T-helper 2 cell treated with Interferon-gamma antibody and Interleukin-4, amounts not matched to agents 5 μg/mL and 100 μg/mL, for 36 hours (primary cell): ENCODE data around the gene CCDC150.
"Not testable (repeated sequence)": the region's sequence is repeated elsewhere in the genome, so short reads cannot be mapped to it uniquely, and the experiment has no call there.

Experiments used
- DNase-seq: peaks from one replicate; pipeline ENCODE4 v3.0.0; 2021; ENCODE audit warnings: low spot score
- H3K27ac Mint-ChIP-seq: one replicate; pipeline ENCODE4 v1.8.0; 2021; ENCODE audit warnings: mild to moderate bottlenecking, mixed read lengths
- H3K27me3 Mint-ChIP-seq: one replicate; pipeline ENCODE4 v1.8.0; 2021; ENCODE audit warnings: low read depth, mixed read lengths
- H3K36me3 Mint-ChIP-seq: one replicate; pipeline ENCODE4 v1.8.0; 2021; ENCODE audit warnings: low read depth, mixed read lengths
- H3K4me1 Mint-ChIP-seq: one replicate; pipeline ENCODE4 v1.8.0; 2021; ENCODE audit warnings: low read depth, mixed read lengths
- H3K4me3 Mint-ChIP-seq: one replicate; pipeline ENCODE4 v1.8.0; 2022; ENCODE audit warnings: mild to moderate bottlenecking, moderate library complexity, mixed read lengths
- H3K9me3 Mint-ChIP-seq: one replicate; pipeline ENCODE4 v1.8.0; 2021; ENCODE audit warnings: mixed read lengths

Gene CCDC150

GRCh38 chr2:196607073-196607472 is 32.4 kb upstream of the CCDC150 start:
- Mint-ChIP-seq H3K36me3 (no peaks in the 10 kb centered on the region), H3K9me3 (no peaks in the 10 kb centered on the region), H3K27me3 (peaks cover 5% of the 10 kb centered on the region), H3K4me3 (no peak overlapping the region), H3K27ac (no peak overlapping the region), H3K4me1 (no peaks in the 10 kb centered on the region)
- no peak for DNase-seq

GRCh38 chr2:196607896-196608295 is 31.6 kb upstream of the CCDC150 start:
- H3K4me1 Mint-ChIP-seq, H3K9me3 Mint-ChIP-seq, H3K27ac Mint-ChIP-seq, DNase-seq, H3K27me3 Mint-ChIP-seq, H3K36me3 Mint-ChIP-seq, H3K4me3 Mint-ChIP-seq: not testable (repeated sequence)

GRCh38 chr2:196609806-196610205 is 29.7 kb upstream of the CCDC150 start:
- no peak overlapping the region for H3K27ac Mint-ChIP-seq
- H3K36me3 Mint-ChIP-seq = no peaks in the 10 kb centered on the region
- H3K4me3 Mint-ChIP-seq = no peak overlapping the region
- no peaks in the 10 kb centered on the region for H3K4me1 Mint-ChIP-seq
- no peaks in the 10 kb centered on the region for H3K9me3 Mint-ChIP-seq
- H3K27me3 Mint-ChIP-seq = peaks cover 5% of the 10 kb centered on the region
- no peak for DNase-seq

- no peak for DNase-seq
These were observed 28.7 kb upstream of the CCDC150 start for GRCh38 chr2:196610796-196611195.

GRCh38 chr2:196613302-196613701 is 26.2 kb upstream of the CCDC150 start:
- Mint-ChIP-seq H3K36me3 (no peaks in the 10 kb centered on the region), H3K27me3 (peaks cover 7% of the 10 kb centered on the region), H3K4me1 (no peaks in the 10 kb centered on the region)

More at GRCh38 chr2:196610796-196611195, 28.7 kb upstream of the CCDC150 start:
- Mint-ChIP-seq H3K36me3 (no peaks in the 10 kb centered on the region), H3K9me3 (no peaks in the 10 kb centered on the region), H3K4me1 (no peaks in the 10 kb centered on the region), H3K27ac (no peak overlapping the region), H3K27me3 (peaks cover 7% of the 10 kb centered on the region), H3K4me3 (no peak overlapping the region)

GRCh38 chr2:196617430-196617829 is 22.1 kb upstream of the CCDC150 start:
- H3K27ac Mint-ChIP-seq = no peak overlapping the region
- no peaks in the 10 kb centered on the region for H3K36me3 Mint-ChIP-seq
- peaks cover 17% of the 10 kb centered on the region for H3K27me3 Mint-ChIP-seq
- no peak for DNase-seq
- H3K9me3 Mint-ChIP-seq = no peaks in the 10 kb centered on the region
- no peaks in the 10 kb centered on the region for H3K4me1 Mint-ChIP-seq
- no peak overlapping the region for H3K4me3 Mint-ChIP-seq

More at GRCh38 chr2:196613302-196613701, 26.2 kb upstream of the CCDC150 start:
- no peak for DNase-seq
- Mint-ChIP-seq H3K27ac (no peak overlapping the region), H3K9me3 (no peaks in the 10 kb centered on the region), H3K4me3 (no peak overlapping the region)

- Mint-ChIP-seq H3K4me3 (no peak overlapping the region), H3K27me3 (peaks cover 23% of the 10 kb centered on the region), H3K4me1 (no peaks in the 10 kb centered on the region), H3K36me3 (no peaks in the 10 kb centered on the region), H3K9me3 (no peaks in the 10 kb centered on the region), H3K27ac (no peak overlapping the region)
- DNase-seq = no peak
These were observed 20.9 kb upstream of the CCDC150 start for GRCh38 chr2:196618661-196619060.

- Mint-ChIP-seq H3K27ac (no peak overlapping the region), H3K36me3 (no peaks in the 10 kb centered on the region), H3K4me1 (no peaks in the 10 kb centered on the region)
These were observed 9.0 kb upstream of the CCDC150 start for GRCh38 chr2:196630531-196630930.

GRCh38 chr2:196635156-196635555 is 4.4 kb upstream of the CCDC150 start:
- Mint-ChIP-seq H3K9me3 (peaks cover 13% of the 10 kb centered on the region), H3K4me1 (peaks cover 7% of the 10 kb centered on the region), H3K27ac (no peak overlapping the region), H3K4me3 (no peak overlapping the region), H3K36me3 (no peaks in the 10 kb centered on the region), H3K27me3 (peaks cover 17% of the 10 kb centered on the region)
- DNase-seq = no peak

More at GRCh38 chr2:196630531-196630930, 9.0 kb upstream of the CCDC150 start:
- Mint-ChIP-seq H3K4me3 (no peak overlapping the region), H3K27me3 (peaks cover 13% of the 10 kb centered on the region), H3K9me3 (peaks cover 18% of the 10 kb centered on the region)
- DNase-seq = no peak

- H3K36me3 Mint-ChIP-seq = no peaks in the 10 kb centered on the region
These were observed 750 bp upstream of the CCDC150 start for GRCh38 chr2:196638765-196639164.

GRCh38 chr2:196640031-196640548 is 575 bp downstream of the CCDC150 start:
- peak overlapping the region; percentile 81 for H3K4me3 Mint-ChIP-seq
- H3K4me1 Mint-ChIP-seq = peaks cover 17% of the 10 kb centered on the region
- no peaks in the 10 kb centered on the region for H3K36me3 Mint-ChIP-seq
- peaks cover 10% of the 10 kb centered on the region for H3K27me3 Mint-ChIP-seq
- DNase-seq = no peak
- H3K27ac Mint-ChIP-seq = peak overlapping the region; percentile 7
- no peaks in the 10 kb centered on the region for H3K9me3 Mint-ChIP-seq

More at GRCh38 chr2:196638765-196639164, 750 bp upstream of the CCDC150 start:
- peak overlapping the region; percentile 32 for H3K27ac Mint-ChIP-seq
- peak overlapping the region; percentile 81 for H3K4me3 Mint-ChIP-seq
- H3K9me3 Mint-ChIP-seq = no peaks in the 10 kb centered on the region
- peaks cover 10% of the 10 kb centered on the region for H3K27me3 Mint-ChIP-seq
- no peak for DNase-seq
- H3K4me1 Mint-ChIP-seq = peaks cover 17% of the 10 kb centered on the region

- Mint-ChIP-seq H3K36me3 (peaks cover 28% of the 10 kb centered on the region), H3K4me3 (no peak overlapping the region), H3K27ac (no peak overlapping the region), H3K9me3 (peaks cover 59% of the 10 kb centered on the region), H3K4me1 (no peaks in the 10 kb centered on the region), H3K27me3 (no peaks in the 10 kb centered on the region)
- no peak for DNase-seq
These were observed 9.7 kb downstream of the CCDC150 start for GRCh38 chr2:196649202-196649601.

- Mint-ChIP-seq H3K27me3 (no peaks in the 10 kb centered on the region), H3K36me3 (peaks cover 28% of the 10 kb centered on the region), H3K4me1 (no peaks in the 10 kb centered on the region), H3K9me3 (peaks cover 66% of the 10 kb centered on the region), H3K4me3 (no peak overlapping the region), H3K27ac (no peak overlapping the region)
- DNase-seq = no peak
These were observed 12.0 kb downstream of the CCDC150 start for GRCh38 chr2:196651387-196652094.

GRCh38 chr2:196652869-196653268 is 13.4 kb downstream of the CCDC150 start:
- H3K27ac Mint-ChIP-seq = no peak overlapping the region
- H3K4me1 Mint-ChIP-seq = no peaks in the 10 kb centered on the region
- no peak for DNase-seq
- H3K27me3 Mint-ChIP-seq = no peaks in the 10 kb centered on the region
- peaks cover 64% of the 10 kb centered on the region for H3K9me3 Mint-ChIP-seq
- peaks cover 30% of the 10 kb centered on the region for H3K36me3 Mint-ChIP-seq
- H3K4me3 Mint-ChIP-seq = no peak overlapping the region
